ENCODE measurements around the gene PPFIA4. TPM values are rescaled to one million over a fixed set of nuclear protein-coding genes. Genes with fewer than 3 reads are reported as not detected.

The PPFIA4 gene
- total and polyA plus RNA-seq, 9 of the 15 experiments (the other 6 are each of a cell fraction or from before 2014, with no cell fraction given): 0.07 to 12.0 (median 0.70) TPM

GRCh38 chr1:203121186-203122015 lies 95.1 kb downstream of the PPFIA4 start (continued):
- TF ChIP-seq ZZZ3 (IDR thresholded peaks at IDR 0.05): no peak
- TF ChIP-seq TRIM28 (IDR thresholded peaks at IDR 0.05): no peak
- TF ChIP-seq ZNF584 (CRISPR knock-in tag; IDR thresholded peaks at IDR 0.05; ENCODE audit: low read depth): no peak
- no peak for TF ChIP-seq HSF4 (CRISPR knock-in tag; IDR thresholded peaks at IDR 0.05; ENCODE audit: borderline replicate concordance)
- no peak for TF ChIP-seq PHB (CRISPR knock-in tag; IDR thresholded peaks at IDR 0.05)
- TF ChIP-seq, protein P1, sequence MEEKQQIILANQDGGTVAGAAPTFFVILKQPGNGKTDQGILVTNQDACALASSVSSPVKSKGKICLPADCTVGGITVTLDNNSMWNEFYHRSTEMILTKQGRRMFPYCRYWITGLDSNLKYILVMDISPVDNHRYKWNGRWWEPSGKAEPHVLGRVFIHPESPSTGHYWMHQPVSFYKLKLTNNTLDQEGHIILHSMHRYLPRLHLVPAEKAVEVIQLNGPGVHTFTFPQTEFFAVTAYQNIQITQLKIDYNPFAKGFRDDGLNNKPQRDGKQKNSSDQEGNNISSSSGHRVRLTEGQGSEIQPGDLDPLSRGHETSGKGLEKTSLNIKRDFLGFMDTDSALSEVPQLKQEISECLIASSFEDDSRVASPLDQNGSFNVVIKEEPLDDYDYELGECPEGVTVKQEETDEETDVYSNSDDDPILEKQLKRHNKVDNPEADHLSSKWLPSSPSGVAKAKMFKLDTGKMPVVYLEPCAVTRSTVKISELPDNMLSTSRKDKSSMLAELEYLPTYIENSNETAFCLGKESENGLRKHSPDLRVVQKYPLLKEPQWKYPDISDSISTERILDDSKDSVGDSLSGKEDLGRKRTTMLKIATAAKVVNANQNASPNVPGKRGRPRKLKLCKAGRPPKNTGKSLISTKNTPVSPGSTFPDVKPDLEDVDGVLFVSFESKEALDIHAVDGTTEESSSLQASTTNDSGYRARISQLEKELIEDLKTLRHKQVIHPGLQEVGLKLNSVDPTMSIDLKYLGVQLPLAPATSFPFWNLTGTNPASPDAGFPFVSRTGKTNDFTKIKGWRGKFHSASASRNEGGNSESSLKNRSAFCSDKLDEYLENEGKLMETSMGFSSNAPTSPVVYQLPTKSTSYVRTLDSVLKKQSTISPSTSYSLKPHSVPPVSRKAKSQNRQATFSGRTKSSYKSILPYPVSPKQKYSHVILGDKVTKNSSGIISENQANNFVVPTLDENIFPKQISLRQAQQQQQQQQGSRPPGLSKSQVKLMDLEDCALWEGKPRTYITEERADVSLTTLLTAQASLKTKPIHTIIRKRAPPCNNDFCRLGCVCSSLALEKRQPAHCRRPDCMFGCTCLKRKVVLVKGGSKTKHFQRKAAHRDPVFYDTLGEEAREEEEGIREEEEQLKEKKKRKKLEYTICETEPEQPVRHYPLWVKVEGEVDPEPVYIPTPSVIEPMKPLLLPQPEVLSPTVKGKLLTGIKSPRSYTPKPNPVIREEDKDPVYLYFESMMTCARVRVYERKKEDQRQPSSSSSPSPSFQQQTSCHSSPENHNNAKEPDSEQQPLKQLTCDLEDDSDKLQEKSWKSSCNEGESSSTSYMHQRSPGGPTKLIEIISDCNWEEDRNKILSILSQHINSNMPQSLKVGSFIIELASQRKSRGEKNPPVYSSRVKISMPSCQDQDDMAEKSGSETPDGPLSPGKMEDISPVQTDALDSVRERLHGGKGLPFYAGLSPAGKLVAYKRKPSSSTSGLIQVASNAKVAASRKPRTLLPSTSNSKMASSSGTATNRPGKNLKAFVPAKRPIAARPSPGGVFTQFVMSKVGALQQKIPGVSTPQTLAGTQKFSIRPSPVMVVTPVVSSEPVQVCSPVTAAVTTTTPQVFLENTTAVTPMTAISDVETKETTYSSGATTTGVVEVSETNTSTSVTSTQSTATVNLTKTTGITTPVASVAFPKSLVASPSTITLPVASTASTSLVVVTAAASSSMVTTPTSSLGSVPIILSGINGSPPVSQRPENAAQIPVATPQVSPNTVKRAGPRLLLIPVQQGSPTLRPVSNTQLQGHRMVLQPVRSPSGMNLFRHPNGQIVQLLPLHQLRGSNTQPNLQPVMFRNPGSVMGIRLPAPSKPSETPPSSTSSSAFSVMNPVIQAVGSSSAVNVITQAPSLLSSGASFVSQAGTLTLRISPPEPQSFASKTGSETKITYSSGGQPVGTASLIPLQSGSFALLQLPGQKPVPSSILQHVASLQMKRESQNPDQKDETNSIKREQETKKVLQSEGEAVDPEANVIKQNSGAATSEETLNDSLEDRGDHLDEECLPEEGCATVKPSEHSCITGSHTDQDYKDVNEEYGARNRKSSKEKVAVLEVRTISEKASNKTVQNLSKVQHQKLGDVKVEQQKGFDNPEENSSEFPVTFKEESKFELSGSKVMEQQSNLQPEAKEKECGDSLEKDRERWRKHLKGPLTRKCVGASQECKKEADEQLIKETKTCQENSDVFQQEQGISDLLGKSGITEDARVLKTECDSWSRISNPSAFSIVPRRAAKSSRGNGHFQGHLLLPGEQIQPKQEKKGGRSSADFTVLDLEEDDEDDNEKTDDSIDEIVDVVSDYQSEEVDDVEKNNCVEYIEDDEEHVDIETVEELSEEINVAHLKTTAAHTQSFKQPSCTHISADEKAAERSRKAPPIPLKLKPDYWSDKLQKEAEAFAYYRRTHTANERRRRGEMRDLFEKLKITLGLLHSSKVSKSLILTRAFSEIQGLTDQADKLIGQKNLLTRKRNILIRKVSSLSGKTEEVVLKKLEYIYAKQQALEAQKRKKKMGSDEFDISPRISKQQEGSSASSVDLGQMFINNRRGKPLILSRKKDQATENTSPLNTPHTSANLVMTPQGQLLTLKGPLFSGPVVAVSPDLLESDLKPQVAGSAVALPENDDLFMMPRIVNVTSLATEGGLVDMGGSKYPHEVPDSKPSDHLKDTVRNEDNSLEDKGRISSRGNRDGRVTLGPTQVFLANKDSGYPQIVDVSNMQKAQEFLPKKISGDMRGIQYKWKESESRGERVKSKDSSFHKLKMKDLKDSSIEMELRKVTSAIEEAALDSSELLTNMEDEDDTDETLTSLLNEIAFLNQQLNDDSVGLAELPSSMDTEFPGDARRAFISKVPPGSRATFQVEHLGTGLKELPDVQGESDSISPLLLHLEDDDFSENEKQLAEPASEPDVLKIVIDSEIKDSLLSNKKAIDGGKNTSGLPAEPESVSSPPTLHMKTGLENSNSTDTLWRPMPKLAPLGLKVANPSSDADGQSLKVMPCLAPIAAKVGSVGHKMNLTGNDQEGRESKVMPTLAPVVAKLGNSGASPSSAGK (IDR thresholded peaks at IDR 0.05): no peak
- TF ChIP-seq PRPF4 (IDR thresholded peaks at IDR 0.05; ENCODE audit: insufficient read depth, low read depth, low read length, poor library complexity, severe bottlenecking): no peak
- TF ChIP-seq, protein P2, sequence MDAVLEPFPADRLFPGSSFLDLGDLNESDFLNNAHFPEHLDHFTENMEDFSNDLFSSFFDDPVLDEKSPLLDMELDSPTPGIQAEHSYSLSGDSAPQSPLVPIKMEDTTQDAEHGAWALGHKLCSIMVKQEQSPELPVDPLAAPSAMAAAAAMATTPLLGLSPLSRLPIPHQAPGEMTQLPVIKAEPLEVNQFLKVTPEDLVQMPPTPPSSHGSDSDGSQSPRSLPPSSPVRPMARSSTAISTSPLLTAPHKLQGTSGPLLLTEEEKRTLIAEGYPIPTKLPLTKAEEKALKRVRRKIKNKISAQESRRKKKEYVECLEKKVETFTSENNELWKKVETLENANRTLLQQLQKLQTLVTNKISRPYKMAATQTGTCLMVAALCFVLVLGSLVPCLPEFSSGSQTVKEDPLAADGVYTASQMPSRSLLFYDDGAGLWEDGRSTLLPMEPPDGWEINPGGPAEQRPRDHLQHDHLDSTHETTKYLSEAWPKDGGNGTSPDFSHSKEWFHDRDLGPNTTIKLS (IDR thresholded peaks at IDR 0.05; ENCODE audit: borderline replicate concordance, low read depth): no peak
